ENCODE data around the gene CHCHD6. TPM values are rescaled to one million over a fixed set of nuclear protein-coding genes. Genes with fewer than 3 reads are reported as not detected.

Gene CHCHD6
- total RNA-seq, 1 experiment from 2014 or later, result 40.9 TPM

DNA sequence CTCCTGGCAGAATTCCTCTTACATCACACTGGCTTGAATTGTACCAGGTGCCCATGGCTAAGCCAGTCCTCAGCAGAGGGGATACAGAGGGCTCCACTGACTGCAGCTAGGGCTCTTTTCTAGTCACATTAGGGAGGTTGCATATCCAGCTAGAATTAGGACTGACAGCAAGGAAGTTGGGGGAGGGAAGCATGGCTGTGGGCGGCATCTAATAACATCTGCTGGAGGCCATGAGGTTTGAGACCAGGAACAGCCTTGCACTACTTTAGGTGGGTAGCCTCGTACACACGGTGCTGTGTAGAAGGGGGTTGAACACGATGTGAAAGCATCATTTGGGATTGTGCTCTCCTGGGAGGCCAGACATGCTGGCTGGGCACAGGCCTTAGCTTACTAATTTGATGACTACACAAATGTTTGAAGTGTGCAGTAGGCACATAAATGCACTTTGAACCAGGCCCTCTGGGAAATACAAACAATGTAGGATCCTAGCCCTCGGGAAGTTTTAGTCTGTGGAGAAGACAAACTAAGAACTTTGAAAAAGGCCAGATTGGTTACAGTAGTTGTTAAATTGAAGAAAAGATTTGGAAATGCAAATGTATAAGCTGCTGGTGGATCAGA, 30.2 kb downstream of the CHCHD6 start:
- Mint-ChIP-seq H3K4me1 (no peaks in the 10 kb centered on the region; the same call in 1 of the 2 replicates), H3K27ac (no peak overlapping the region), H3K36me3 (peaks cover 38% of the 10 kb centered on the region), H3K4me3 (no peak overlapping the region), H3K9me3 (peaks cover 14% of the 10 kb centered on the region), H3K27me3 (ENCODE audit: low read depth) (no peaks in the 10 kb centered on the region)
- TF ChIP-seq ATF1 (CRISPR knock-in tag; IDR thresholded peaks at IDR 0.05) (no peak), ZNF121 (CRISPR knock-in tag; IDR thresholded peaks at IDR 0.05) (no peak), GABPB1 (CRISPR knock-in tag; IDR thresholded peaks at IDR 0.05) (no peak), JUN (CRISPR knock-in tag; IDR thresholded peaks at IDR 0.05) (no peak), TEAD1 (CRISPR knock-in tag; IDR thresholded peaks at IDR 0.05) (no peak), MXD4 (CRISPR knock-in tag; IDR thresholded peaks at IDR 0.05; ENCODE audit: borderline replicate concordance) (no peak), NFE2L1 (CRISPR knock-in tag; IDR thresholded peaks at IDR 0.05) (no peak), HMGA2 (CRISPR knock-in tag; IDR thresholded peaks at IDR 0.05) (no peak), TP53 (CRISPR knock-in tag; IDR thresholded peaks at IDR 0.05) (no peak), NR1H2 (CRISPR knock-in tag; IDR thresholded peaks at IDR 0.05) (no peak)
- TF ChIP-seq, protein P1, sequence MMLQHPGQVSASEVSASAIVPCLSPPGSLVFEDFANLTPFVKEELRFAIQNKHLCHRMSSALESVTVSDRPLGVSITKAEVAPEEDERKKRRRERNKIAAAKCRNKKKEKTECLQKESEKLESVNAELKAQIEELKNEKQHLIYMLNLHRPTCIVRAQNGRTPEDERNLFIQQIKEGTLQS (CRISPR knock-in tag; conservative IDR thresholded peaks at IDR 0.05), result no peak
- TF ChIP-seq, protein P2, sequence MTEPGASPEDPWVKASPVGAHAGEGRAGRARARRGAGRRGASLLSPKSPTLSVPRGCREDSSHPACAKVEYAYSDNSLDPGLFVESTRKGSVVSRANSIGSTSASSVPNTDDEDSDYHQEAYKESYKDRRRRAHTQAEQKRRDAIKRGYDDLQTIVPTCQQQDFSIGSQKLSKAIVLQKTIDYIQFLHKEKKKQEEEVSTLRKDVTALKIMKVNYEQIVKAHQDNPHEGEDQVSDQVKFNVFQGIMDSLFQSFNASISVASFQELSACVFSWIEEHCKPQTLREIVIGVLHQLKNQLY (CRISPR knock-in tag; IDR thresholded peaks at IDR 0.05), result no peak
- ChIA-PET POLR2A (no interaction called here), CTCF (no interaction called here)
- DNase-seq (ENCODE audit: low spot score) (no peak), ATAC-seq (no peak)

DNA sequence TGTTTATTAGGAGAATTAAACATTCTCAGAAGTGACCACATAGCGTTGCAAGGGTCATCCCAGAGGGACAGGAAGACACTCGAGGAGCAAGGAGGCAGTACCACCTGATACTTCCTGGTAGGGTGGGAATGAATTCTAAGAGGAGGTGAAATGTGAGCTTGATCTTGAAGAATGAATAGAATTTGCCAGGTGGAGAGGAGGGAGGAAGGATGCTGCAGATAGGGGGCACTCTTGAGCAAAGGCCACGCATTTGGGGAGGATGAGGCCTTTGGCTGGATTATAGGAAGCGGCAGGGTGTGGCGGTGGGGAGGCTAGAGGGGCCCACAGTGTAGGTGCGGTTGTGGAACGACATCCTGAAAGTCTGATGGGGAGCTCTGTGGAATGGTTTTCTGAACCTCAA, 33.5 kb downstream of the CHCHD6 start:
- H3K36me3 Mint-ChIP-seq, result peaks cover 66% of the 10 kb centered on the region

DNA sequence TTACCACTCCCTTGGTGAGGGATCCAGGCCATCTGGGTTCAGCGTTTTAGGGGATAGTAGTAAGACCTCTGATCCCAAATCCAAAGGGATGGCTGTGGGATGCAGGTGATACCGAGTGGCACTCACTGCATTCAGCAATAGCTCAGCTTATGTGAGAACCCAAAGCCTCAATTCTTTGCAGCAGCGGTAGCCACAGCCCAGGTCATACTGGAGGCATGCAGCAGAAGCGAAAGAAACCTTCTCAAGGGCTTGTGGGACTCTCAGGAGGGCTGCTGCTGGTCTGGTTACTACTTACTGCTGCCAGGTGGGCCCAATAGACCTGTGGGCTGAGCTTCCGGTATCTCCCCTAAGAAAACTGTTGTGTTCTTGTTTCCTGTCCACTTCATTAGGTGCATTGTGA, 38.0 kb downstream of the CHCHD6 start:
- Mint-ChIP-seq H3K27ac (no peak overlapping the region), H3K36me3 (peaks cover 48% of the 10 kb centered on the region), H3K9me3 (peaks cover 21% of the 10 kb centered on the region), H3K4me3 (no peak overlapping the region), H3K4me1 (no peaks in the 10 kb centered on the region; the same call in 1 of the 2 replicates), H3K27me3 (ENCODE audit: low read depth) (no peaks in the 10 kb centered on the region)
- no peak for DNase-seq (ENCODE audit: low spot score)
- POLR2A ChIA-PET, result no interaction called here
- CTCF ChIA-PET, result interaction anchor here (1.4 kb wide), 1 partner anchor 10 kb away, joined by 3 read pairs; no protein-coding TSS in a partner anchor
- no peak for ATAC-seq
- TF ChIP-seq EMX1 (CRISPR knock-in tag; IDR thresholded peaks at IDR 0.05) (no peak), RELA (CRISPR knock-in tag; IDR thresholded peaks at IDR 0.05; ENCODE audit: borderline replicate concordance) (no peak), NR3C1 (CRISPR knock-in tag; conservative IDR thresholded peaks at IDR 0.05; ENCODE audit: low read depth) (no peak), ZNF138 (CRISPR knock-in tag; conservative IDR thresholded peaks at IDR 0.05) (no peak), PRRX2 (CRISPR knock-in tag; IDR thresholded peaks at IDR 0.05) (no peak), TEAD4 (CRISPR knock-in tag; IDR thresholded peaks at IDR 0.05) (no peak), SMAD4 (CRISPR knock-in tag; IDR thresholded peaks at IDR 0.05) (no peak), MYBL2 (CRISPR knock-in tag; IDR thresholded peaks at IDR 0.05) (no peak)
- TF ChIP-seq, protein P3, sequence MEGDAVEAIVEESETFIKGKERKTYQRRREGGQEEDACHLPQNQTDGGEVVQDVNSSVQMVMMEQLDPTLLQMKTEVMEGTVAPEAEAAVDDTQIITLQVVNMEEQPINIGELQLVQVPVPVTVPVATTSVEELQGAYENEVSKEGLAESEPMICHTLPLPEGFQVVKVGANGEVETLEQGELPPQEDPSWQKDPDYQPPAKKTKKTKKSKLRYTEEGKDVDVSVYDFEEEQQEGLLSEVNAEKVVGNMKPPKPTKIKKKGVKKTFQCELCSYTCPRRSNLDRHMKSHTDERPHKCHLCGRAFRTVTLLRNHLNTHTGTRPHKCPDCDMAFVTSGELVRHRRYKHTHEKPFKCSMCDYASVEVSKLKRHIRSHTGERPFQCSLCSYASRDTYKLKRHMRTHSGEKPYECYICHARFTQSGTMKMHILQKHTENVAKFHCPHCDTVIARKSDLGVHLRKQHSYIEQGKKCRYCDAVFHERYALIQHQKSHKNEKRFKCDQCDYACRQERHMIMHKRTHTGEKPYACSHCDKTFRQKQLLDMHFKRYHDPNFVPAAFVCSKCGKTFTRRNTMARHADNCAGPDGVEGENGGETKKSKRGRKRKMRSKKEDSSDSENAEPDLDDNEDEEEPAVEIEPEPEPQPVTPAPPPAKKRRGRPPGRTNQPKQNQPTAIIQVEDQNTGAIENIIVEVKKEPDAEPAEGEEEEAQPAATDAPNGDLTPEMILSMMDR (IDR thresholded peaks at IDR 0.05), result no peak
- TF ChIP-seq, protein P4, sequence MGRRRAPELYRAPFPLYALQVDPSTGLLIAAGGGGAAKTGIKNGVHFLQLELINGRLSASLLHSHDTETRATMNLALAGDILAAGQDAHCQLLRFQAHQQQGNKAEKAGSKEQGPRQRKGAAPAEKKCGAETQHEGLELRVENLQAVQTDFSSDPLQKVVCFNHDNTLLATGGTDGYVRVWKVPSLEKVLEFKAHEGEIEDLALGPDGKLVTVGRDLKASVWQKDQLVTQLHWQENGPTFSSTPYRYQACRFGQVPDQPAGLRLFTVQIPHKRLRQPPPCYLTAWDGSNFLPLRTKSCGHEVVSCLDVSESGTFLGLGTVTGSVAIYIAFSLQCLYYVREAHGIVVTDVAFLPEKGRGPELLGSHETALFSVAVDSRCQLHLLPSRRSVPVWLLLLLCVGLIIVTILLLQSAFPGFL (CRISPR knock-in tag; IDR thresholded peaks at IDR 0.05; ENCODE audit: borderline replicate concordance), result no peak
- TF ChIP-seq, protein P2 (CRISPR knock-in tag; IDR thresholded peaks at IDR 0.05), result no peak
- TF ChIP-seq, protein P5, sequence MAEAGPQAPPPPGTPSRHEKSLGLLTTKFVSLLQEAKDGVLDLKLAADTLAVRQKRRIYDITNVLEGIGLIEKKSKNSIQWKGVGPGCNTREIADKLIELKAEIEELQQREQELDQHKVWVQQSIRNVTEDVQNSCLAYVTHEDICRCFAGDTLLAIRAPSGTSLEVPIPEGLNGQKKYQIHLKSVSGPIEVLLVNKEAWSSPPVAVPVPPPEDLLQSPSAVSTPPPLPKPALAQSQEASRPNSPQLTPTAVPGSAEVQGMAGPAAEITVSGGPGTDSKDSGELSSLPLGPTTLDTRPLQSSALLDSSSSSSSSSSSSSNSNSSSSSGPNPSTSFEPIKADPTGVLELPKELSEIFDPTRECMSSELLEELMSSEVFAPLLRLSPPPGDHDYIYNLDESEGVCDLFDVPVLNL (CRISPR knock-in tag; IDR thresholded peaks at IDR 0.05; ENCODE audit: borderline replicate concordance, low read depth), result no peak

More for the DNA sequence above, 33.5 kb downstream of the CHCHD6 start:
- ChIA-PET POLR2A (interaction anchor here (0.6 kb wide), 1 partner anchor 247 kb away, joined by 3 read pairs; no protein-coding TSS in a partner anchor), CTCF (interaction anchor here (0.5 to 1.7 kb wide), 39 partner anchors 8 to 718 kb away, joined by 3 to 23 read pairs (median 3); no protein-coding TSS in a partner anchor)
- TF ChIP-seq TCF7 (CRISPR knock-in tag; IDR thresholded peaks at IDR 0.05; ENCODE audit: low read depth), result no peak
- TF ChIP-seq, protein P3 (IDR thresholded peaks at IDR 0.05), result peak; percentile 36
- Mint-ChIP-seq H3K27me3 (ENCODE audit: low read depth) (no peaks in the 10 kb centered on the region), H3K4me3 (no peak overlapping the region), H3K9me3 (peaks cover 21% of the 10 kb centered on the region), H3K27ac (no peak overlapping the region), H3K4me1 (no peaks in the 10 kb centered on the region; the same call in 1 of the 2 replicates)
- ATAC-seq (peak; percentile 63), DNase-seq (ENCODE audit: low spot score) (peak; percentile 51)

Measured in WTC11 (cell line).